ENCODE measurements around the gene ULK4. TPM values are rescaled to one million over a fixed set of nuclear protein-coding genes. Genes with fewer than 3 reads are reported as not detected.
"Not testable (repeated sequence)": the region's sequence is repeated elsewhere in the genome, so short reads cannot be mapped to it uniquely, and the experiment has no call there.

Gene ULK4
- total RNA-seq, 2 donors from 2014 or later = 4.4 to 8.3 TPM

- Histone ChIP-seq H3K9me3 (no peaks in the 10 kb centered on the region), H3K4me1 (no peaks in the 10 kb centered on the region)
Observed at GRCh38 chr3:41569632-41570305, 392.1 kb downstream of the ULK4 start.

GRCh38 chr3:41565948-41566514 lies 395.9 kb downstream of the ULK4 start:
- intact Hi-C loops (cut with DNase I) = no loop called here
- no peaks in the 10 kb centered on the region for H3K36me3 ChIP-seq
- H3K4me3 ChIP-seq = no peak overlapping the region
- no peak overlapping the region for H3K27ac ChIP-seq
- H3K9ac ChIP-seq (ENCODE audit: low read depth in 2 of 2, low read length in 2 of 2) = no peak overlapping the region
- no peaks in the 10 kb centered on the region for H3K27me3 ChIP-seq
- H3K4me1 ChIP-seq = no peaks in the 10 kb centered on the region
- no peaks in the 10 kb centered on the region for H3K9me3 ChIP-seq
- TF ChIP-seq CTCF (IDR thresholded peaks at IDR 0.05) = no peak
- DNase-seq = no peak

More at GRCh38 chr3:41569632-41570305, 392.1 kb downstream of the ULK4 start:
- Histone ChIP-seq H3K36me3 (no peaks in the 10 kb centered on the region), H3K27ac (no peak overlapping the region), H3K4me3 (no peak overlapping the region), H3K27me3 (no peaks in the 10 kb centered on the region), H3K9ac (ENCODE audit: low read depth in 2 of 2, low read length in 2 of 2) (no peak overlapping the region)
- DNase-seq = no peak
- no peak for TF ChIP-seq CTCF (IDR thresholded peaks at IDR 0.05)
- intact Hi-C loops (cut with DNase I) = no loop called here

GRCh38 chr3:41565003-41565402 lies 396.9 kb downstream of the ULK4 start:
- Histone ChIP-seq H3K4me1 (no peaks in the 10 kb centered on the region), H3K9me3 (no peaks in the 10 kb centered on the region), H3K27ac (no peak overlapping the region), H3K36me3 (no peaks in the 10 kb centered on the region), H3K27me3 (no peaks in the 10 kb centered on the region), H3K9ac (ENCODE audit: low read depth in 2 of 2, low read length in 2 of 2) (no peak overlapping the region), H3K4me3 (no peak overlapping the region)
- TF ChIP-seq CTCF (IDR thresholded peaks at IDR 0.05) = no peak
- DNase-seq = no peak
- intact Hi-C loops (cut with DNase I) = no loop called here

GRCh38 chr3:41556245-41556644 lies 405.7 kb downstream of the ULK4 start:
- H3K4me3 ChIP-seq; H3K36me3 ChIP-seq; DNase-seq; H3K4me1 ChIP-seq; intact Hi-C loops (cut with DNase I); H3K9me3 ChIP-seq; H3K27ac ChIP-seq; H3K27me3 ChIP-seq; H3K9ac ChIP-seq (ENCODE audit: low read depth in 2 of 2, low read length in 2 of 2): not testable (repeated sequence)

- no peaks in the 10 kb centered on the region for H3K27me3 ChIP-seq
- DNase-seq = no peak
- intact Hi-C loops (cut with DNase I) = no loop called here
- no peaks in the 10 kb centered on the region for H3K4me1 ChIP-seq
- H3K36me3 ChIP-seq = no peaks in the 10 kb centered on the region
- H3K4me3 ChIP-seq = no peak overlapping the region
- no peak overlapping the region for H3K9ac ChIP-seq (ENCODE audit: low read depth in 2 of 2, low read length in 2 of 2)
- no peak overlapping the region for H3K27ac ChIP-seq
- H3K9me3 ChIP-seq = no peaks in the 10 kb centered on the region
- TF ChIP-seq CTCF (IDR thresholded peaks at IDR 0.05) = no peak
Observed at GRCh38 chr3:41532976-41533375, 428.9 kb downstream of the ULK4 start.

GRCh38 chr3:41526995-41527573 lies 434.8 kb downstream of the ULK4 start:
- Histone ChIP-seq H3K4me1 (no peaks in the 10 kb centered on the region), H3K9ac (ENCODE audit: low read depth in 2 of 2, low read length in 2 of 2) (no peak overlapping the region), H3K27ac (no peak overlapping the region), H3K9me3 (no peaks in the 10 kb centered on the region), H3K27me3 (no peaks in the 10 kb centered on the region), H3K36me3 (no peaks in the 10 kb centered on the region), H3K4me3 (no peak overlapping the region)
- no peak for TF ChIP-seq CTCF (IDR thresholded peaks at IDR 0.05)
- intact Hi-C loops (cut with DNase I) = no loop called here
- no peak for DNase-seq
